ENCODE measurements around the gene DCXR. TPM values are rescaled to one million over a fixed set of nuclear protein-coding genes. Genes with fewer than 3 reads are reported as not detected.

DCXR gene
- total RNA-seq, 1 donor from 2014 or later, result 35.5 TPM

DNA sequence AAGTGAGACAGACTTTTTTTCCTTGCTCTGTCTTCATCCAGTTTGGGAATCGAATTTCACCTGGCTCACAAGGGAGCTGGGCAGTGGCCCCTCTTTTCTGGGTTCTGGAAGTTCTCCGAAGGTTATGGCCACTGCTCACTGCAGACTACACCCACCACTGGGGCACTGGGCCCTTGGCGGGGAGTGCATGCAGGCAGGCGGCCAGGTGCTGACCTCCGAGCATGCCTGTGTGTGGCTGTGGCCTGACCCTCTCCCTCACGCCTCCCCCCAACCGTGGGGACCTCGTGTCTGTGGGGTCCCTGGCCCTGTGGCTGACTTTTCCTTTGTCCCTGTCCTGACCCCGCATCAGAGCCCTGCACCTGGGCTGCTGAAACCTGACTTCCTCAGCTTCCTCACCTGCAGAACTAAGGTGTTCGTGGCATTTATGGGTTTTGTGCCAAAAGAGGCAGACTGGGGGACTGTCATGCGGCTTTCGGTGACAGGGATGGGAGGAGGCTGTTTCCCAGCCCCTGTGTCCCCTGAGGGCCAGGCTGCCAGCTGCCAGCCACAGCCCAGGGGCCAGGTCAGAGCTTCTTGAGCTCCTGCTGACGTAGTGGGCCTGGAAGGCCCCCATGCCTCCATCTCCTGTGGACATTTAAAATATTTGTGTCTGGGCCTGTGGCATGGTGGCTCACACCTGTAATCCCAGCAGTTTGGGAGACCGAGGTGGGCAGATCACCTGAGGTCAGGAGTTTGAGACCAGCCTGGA, 38.6 kb downstream of the DCXR start:
- DNase-seq (ENCODE audit: low read depth in 2 of 2), result no peak

DNA sequence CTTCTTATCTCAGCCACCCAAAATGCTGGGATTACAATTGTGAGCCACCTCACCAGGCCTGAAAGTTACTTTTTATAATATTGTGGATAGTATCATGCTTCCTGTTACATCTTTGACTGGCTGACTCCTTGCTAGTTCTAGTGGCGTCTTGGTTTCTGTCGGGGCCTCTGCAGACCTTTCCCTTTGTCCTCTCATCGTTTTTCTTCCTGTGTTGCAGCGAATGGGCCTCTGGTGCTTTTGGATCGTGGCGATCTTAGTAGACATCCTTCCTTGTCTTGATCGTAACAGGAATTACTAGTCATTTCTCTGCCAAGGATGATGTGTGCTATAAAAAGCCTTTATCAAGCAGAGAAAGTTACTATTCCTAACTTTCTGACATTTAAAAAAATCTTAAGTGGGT, 39.3 kb downstream of the DCXR start:
- DNase-seq (ENCODE audit: low read depth in 2 of 2), result peak in 1 of 2 donors; percentile 28

DNA sequence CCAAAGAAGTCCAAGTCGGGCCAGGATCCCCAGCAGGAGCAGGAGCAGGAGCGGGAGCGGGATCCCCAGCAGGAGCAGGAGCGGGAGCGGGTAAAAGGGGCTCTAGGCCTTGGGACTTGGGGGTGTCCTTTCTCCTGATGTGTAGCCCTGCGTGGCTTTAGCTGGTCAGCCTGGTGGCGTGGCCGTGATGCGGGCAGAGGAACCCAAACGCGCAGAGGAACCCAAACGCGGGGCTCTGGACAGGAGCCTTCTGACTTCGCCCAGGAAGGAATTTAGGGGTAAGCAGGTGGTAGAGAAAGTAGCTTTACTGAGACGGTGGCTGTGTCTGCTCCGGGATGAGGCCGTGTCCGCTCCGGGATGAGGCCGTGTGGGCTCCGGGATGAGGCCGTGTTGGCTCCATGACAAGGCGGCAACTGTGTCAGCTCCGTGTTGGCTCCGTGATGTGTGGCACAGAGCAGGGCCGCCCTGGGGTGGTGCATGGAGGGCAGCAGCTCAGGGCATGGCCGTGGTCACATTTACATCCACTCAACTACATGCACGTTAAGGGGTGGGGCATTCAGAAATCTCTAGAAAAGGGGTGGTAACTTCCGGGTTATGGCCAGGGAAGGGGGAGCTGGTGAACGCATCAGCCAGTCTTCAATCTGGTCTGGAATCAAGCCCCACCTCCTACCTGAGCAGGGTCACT, 40.6 kb downstream of the DCXR start:
- DNase-seq (ENCODE audit: low read depth in 2 of 2), result no peak

DNA sequence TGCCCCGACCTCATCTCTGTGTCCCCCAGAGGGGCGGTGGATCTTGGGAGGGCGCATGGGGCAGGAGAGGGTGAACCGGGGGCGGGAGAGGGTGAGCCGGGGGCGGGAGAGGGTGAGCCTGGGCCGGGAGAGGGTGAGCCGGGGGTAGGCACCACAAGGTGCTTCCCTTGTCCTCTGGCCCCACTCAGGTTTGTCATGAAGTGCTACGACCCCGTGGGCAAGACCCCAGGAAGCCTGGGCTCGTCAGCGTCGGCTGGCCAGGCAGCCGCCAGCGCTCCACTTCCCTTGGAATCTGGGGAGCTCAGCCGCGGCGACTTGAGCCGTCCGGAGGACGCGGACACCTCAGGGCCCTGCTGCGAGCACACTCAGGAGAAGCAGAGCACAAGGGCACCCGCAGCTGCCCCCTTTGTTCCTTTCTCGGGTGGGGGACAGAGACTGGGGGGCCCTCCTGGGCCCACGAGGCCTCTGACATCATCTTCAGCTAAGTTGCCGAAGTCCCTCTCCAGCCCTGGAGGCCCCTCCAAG, 41.2 kb downstream of the DCXR start:
- DNase-seq (ENCODE audit: low read depth in 2 of 2), result no peak

DNA sequence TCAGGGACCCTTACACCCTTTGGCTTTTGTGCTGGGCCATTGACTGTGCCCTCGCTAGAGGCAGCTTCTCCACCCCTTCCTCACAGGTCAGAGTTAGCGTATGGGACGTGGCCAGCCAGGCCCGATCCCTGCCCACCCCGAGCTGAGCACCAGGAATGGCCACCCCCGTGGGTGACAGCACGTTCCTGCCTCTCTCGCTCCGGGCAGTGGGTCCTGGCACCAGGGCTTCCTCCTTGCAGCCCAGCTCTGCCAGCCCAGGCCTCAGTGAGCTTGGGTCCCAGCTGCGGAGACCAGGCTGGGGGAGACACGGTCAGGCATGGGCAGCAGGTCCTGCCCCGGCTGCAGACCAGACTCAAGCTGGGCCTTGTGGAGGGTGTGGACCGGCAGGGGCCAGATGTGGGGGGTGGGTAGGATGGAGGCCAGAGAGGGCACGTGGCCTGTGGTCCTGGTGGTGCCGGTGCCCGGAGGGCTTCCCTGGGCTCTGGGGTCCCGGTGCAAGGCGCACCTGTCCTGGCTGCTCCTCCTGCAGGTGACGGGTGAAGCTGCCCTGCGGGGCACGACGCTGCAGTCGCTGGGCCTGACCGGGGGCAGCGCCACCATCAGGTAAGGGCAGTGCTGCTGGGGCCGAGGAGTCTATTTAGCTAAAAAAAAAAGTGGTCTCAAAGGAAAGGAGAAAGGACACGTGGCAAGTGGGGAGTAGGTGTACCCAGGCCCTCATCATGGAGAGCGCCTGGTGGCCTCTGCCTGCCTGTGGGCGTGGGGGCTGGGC, 41.9 kb downstream of the DCXR start:
- no peak for DNase-seq (ENCODE audit: low read depth in 2 of 2)

DNA sequence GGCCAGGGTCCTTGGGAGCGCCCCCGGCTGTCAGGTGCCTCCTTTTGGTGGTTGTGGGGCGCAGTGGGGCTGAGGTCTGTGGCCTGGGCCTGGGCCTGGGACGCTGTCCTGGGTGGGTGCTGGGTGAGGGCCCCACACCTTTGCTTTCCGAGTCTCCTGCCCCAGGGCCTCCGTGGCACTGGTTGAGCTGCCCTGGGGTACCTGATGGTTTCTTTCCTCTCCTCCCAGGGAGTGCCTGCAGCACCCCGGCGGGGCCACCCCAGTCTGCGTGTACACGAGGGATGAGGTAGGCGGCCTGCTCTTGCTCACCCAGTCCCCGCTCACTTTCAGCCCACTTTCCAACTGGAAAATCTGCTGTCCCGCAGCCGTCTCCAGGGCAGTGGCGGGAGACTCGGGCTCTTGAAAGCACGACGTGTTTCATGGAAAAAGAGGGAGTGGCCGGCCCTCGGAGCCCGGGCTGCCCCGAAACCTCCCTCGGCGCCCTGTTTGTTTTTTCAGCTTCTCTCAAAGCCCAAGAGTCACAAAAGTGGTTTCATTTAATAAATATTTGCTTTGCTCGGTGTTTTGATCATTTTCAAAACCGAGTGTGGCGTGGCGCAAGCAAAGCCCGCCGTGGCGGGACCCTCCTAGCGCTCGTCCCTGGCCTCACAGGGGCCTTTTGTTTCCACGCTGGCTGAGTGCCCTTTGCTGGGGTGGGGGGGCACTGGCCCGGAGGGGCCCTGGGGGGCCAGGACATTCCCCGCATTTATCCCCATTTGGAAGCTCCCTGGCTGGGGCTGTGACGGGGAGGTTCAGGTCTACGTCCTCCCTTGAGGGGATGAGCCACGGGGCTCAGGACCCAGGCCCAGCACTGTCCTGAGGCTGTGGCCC, 42.7 kb downstream of the DCXR start:
- no peak for DNase-seq (ENCODE audit: low read depth in 2 of 2)

DNA sequence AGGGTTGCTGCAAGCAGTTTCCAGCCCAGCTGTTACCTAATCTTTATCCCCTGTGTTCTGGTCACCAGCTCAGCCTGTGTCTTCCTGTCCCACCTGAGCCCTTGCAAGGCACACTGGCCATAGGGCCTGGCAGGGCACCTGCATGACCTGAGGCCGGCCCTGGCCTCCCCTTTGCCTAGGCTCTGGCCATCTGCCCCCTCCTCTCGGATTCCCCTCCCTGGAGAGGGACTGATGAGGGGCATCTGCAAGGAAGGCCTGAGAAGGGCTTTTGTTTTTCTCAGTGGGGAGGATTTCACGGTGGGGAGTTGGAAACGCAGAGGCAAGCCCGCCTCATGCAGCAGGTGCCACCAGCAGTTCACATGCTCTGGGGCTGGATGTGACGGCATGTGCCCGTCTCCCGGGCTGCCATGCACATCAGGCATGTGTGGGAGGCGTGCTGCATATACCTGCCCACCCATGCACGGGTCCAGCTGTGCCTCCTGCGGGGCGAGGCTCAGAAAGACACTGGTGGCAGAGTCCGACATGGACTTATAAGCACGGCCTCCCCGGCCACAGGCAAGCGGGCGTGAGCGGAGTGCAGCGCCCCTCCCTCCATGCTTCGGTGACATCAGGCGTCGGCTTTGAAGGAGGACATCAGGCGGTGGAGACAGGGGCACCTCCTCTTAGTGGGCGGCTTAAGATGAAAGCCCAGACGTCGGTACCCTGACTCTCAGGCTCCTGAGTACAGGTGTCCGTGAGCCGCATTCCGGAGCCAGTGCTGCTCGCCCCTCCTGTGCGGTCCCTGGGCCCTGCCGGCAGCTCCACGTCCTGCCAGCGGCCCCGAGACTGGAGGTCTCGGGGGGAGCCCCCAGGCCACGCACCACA, 43.5 kb downstream of the DCXR start:
- DNase-seq (ENCODE audit: low read depth in 2 of 2), result no peak

DNA sequence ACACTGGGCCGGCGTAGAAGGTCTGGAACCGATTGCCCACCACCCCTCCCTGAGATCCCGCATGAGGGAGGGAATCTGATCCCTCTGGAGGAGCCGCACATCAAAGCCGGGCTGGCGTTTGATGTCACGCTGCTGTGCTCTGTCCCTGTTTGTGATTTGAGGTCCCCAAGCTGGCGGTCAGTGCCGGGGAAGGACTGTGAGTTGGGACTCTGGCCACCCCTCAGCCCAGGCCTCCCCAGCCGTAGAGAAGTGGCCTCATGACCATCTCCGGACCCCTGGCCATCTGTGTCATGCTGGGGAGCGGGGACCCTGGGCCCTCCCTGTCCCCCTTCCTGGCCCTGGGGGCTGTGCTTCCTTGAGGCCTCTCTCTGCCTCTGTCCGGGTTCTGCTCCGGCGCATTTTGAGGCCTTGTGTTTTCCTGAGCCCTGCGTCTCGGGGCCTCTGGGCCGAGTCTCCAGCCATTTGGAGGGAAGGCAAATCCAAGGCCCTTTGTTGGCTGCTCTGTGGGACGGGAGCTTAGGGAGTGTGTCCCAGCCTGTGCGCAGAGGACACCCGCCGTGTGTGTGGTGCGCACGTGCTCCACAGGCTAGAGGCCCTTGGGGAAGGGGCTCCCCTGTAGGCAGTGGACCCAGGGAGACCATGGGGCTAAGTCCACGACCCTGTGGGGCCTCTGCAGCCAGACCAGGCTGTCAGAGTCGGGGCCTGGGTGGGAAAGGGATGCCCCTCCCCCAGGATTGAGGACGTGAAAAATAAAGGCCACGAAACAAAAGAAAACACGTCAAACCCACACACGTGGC, 45.0 kb downstream of the DCXR start:
- no peak for DNase-seq (ENCODE audit: low read depth in 2 of 2)

DNA sequence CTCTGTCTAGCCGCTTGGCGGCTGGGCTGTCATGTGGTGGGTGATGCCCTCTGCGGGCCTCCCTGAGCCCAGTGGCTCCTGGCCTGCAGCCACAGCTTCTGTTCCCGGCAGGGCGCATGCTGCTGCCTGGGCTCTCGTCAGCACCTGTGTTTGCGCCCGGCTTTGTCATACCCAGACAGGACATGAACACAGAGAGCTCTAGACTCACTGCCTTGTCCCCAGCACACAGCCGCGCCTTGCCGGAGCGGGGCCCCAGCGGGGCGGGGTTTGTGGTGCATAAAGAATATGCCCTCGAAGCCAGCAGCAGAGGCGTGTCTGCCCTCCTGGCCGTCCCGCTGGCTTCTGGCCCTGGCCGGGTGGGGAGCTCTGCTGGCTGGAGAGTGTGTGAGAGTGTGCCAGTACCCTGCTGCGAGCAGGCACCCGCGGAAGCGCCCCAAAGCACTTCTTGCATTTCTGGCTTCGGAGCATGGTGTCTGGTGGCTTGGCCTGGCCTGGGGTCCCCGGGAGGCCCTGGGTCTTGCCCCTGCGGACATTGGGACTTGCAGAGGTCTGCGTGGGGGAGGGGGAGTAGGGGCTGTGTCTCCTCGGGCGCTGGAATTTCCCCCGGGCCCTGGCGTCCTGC, 45.7 kb downstream of the DCXR start:
- peak; percentile 54 to 70 for DNase-seq (ENCODE audit: low read depth in 2 of 2)

DNA sequence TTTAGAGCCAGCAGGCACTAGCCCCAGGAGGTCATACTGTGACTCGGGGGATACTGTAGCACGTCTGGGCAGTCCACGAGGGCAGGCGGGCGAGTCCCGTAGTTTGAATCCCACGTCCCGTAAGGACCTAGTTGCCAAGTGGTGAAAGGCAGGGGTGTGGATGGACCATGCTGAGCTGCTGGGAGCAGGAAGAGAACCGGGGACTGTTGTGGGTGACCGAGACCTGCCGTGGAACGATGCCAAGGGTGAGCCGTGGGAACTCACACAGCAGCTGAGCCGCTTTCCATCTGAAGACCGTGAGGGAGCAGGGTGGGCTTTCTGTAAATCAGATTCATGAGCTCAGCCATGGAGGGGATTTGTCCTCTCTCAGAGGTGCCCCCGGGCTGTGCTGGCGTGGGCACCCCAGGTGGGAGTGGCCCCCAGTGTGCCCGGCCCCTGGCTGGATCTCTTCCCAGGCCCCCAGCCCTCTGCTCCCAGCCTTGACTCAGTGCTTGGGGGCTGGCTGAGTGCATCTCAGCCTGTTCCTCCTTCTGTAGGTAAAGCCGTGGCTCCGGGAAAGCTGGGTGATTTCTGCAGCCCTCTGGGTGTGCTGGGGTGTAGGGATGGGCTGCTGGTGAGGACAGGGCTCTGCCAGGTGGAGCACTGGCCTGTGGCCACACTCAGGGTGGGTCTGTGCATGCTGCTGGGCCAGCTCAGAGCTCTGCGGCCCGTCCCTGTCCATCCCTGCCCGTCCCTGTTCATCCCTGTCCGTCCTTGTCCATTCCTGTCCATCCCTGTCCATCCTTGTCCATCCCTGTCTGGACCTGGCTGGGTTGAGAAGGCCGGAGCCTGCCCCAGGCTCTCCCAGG, 46.4 kb downstream of the DCXR start:
- no peak for DNase-seq (ENCODE audit: low read depth in 2 of 2)

DNA sequence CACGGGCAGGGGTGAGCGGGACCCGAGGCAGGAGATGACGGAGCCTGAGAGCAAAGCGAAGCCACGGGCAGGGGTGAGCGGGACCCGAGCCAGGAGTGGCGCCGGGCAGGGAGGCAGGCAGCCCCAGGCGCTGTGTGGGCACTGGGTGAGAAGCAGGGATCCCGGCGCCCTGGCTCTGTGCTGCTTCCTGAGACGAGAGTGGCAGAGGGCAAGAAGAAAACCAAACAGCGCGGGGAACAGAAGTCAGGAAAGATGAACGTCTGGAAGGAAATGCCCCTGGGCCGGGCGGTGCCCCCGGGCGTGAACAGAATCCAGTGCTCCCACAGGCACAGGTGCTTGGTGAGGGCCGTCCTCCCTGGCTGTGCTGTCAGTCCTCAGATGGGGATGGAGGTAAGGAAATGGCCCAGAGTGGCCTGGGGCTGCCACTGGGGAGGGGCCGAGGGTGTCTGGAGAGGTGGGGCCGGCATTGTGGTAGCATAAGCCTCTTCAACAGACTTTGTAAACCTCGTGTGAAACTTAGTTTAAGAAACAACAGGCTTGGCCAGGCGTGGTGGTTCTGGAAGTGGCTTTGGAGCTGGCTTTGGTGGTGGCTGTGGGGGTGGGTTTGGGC, 50.2 kb downstream of the DCXR start:
- DNase-seq (ENCODE audit: low read depth in 2 of 2), result no peak

DNA sequence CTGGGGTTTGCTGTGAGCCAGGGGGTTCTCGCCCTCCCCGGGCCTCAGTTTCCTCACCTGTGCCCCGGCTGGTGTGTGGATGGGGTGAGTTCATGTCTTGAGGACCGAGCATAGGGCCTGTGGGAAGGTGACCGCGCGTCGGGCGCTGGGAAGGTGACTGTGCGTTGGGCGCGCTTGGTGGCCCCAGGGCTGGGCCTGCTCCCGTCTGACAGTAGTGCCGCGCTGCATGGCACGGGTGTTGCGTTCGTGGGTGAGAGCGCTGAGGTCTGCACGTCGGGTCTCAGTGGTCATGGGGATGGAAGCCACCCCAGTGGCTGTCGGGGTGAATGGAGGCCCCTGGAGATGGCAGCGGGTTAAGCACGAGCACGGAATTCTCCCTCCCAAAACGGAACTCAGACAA, 50.9 kb downstream of the DCXR start:
- DNase-seq (ENCODE audit: low read depth in 2 of 2), result no peak

Other genes with a start within 250 kb of the DCXR start
- gene GCGR, start 233.5 kb downstream of the DCXR start, total RNA-seq, result not detected in 2 replicates
- 93.7 and 178 TPM in 2 replicates for gene MCRIP1, start 204.4 kb downstream of the DCXR start, total RNA-seq
- not detected in 2 replicates for gene PPP1R27, start 202.6 kb downstream of the DCXR start, total RNA-seq
- gene P4HB, start 177.2 kb downstream of the DCXR start, total RNA-seq, result 504 and 688 TPM in 2 replicates
- gene ARHGDIA, start 166.4 kb downstream of the DCXR start, total RNA-seq, result 91.7 and 92.9 TPM in 2 replicates
- gene ALYREF, start 146.1 kb downstream of the DCXR start, total RNA-seq, result 107 and 136 TPM in 2 replicates
- 102 and 112 TPM in 2 replicates for gene ANAPC11, start 146.0 kb downstream of the DCXR start, total RNA-seq
- under 0.01 TPM in 1 of 2 replicates, not detected in the other for gene NPB, start 135.5 kb downstream of the DCXR start, total RNA-seq
- 24.0 and 27.6 TPM in 2 replicates for gene PCYT2, start 126.3 kb downstream of the DCXR start, total RNA-seq
- gene SIRT7, start 119.5 kb downstream of the DCXR start, total RNA-seq, result 11.3 and 13.1 TPM in 2 replicates
- gene MAFG, start 110.0 kb downstream of the DCXR start, total RNA-seq, result 9.2 and 17.1 TPM in 2 replicates
- gene PYCR1, start 100.4 kb downstream of the DCXR start, total RNA-seq, result 52.3 and 60.9 TPM in 2 replicates
- gene MYADML2, start 90.5 kb downstream of the DCXR start, total RNA-seq, result not detected in 2 replicates
- gene NOTUM, start 76.5 kb downstream of the DCXR start, total RNA-seq, result under 0.01 TPM in 2 replicates
- 17.7 and 23.2 TPM in 2 replicates for gene ASPSCR1, start 60.1 kb downstream of the DCXR start, total RNA-seq
- gene CENPX, start 14.8 kb downstream of the DCXR start, total RNA-seq, result 30.1 and 31.5 TPM in 2 replicates
- gene LRRC45, start 14.4 kb downstream of the DCXR start, total RNA-seq, result 7.6 and 8.3 TPM in 2 replicates
- gene RAC3, start 6.0 kb downstream of the DCXR start, total RNA-seq, result 9.7 and 18.3 TPM in 2 replicates
- gene RFNG, start 14.1 kb upstream of the DCXR start, total RNA-seq, result 10.0 and 16.3 TPM in 2 replicates
- gene GPS1, start 14.2 kb upstream of the DCXR start, total RNA-seq, result 61.9 and 64.1 TPM in 2 replicates
- gene DUS1L, start 28.1 kb upstream of the DCXR start, total RNA-seq, result 30.7 and 35.5 TPM in 2 replicates
- 35.1 and 43.4 TPM in 2 replicates for gene FASN, start 60.5 kb upstream of the DCXR start, total RNA-seq
- gene CCDC57, start 175.1 kb upstream of the DCXR start, total RNA-seq, result 2.0 and 3.4 TPM in 2 replicates
- gene SLC16A3, start 191.3 kb upstream of the DCXR start, total RNA-seq, result 67.8 and 135 TPM in 2 replicates
- 38.8 and 41.3 TPM in 2 replicates for gene CSNK1D, start 236.0 kb upstream of the DCXR start, total RNA-seq